OCI-LY1 (cell line): ENCODE results near the gene DCAF15.

Source experiments
- CTCF ChIP-seq: fragments of 200-600 bp; sonication (generic), shearing (Covaris generic); IDR thresholded peaks from 2 replicates; pipeline ENCODE4 v1.5.1; 2017; ENCODE audit warnings: mild to moderate bottlenecking, antibody characterized with exemption, low read length, moderate library complexity, mixed read lengths
- EZH2 ChIP-seq: fragments of 200-600 bp; sonication (generic), shearing (Covaris generic); IDR thresholded peaks from 2 replicates; pipeline ENCODE4 v1.8.0; 2017; ENCODE audit warnings: borderline replicate concordance, mixed run types, mild to moderate bottlenecking, antibody characterized with exemption, low read length, moderate library complexity, mixed read lengths

- TF ChIP-seq EZH2 (no peak), CTCF (no peak)
Measured at GRCh38 chr19:13977803-13978202, 25.5 kb downstream of the DCAF15 start.
